ENCODE measurements around the gene MEGF9. TPM values are rescaled to one million over a fixed set of nuclear protein-coding genes. Genes with fewer than 3 reads are reported as not detected.

Gene MEGF9
- total and polyA plus RNA-seq, 12 donors, result 3.9 to 28.5 (median 19.7) TPM

DNA sequence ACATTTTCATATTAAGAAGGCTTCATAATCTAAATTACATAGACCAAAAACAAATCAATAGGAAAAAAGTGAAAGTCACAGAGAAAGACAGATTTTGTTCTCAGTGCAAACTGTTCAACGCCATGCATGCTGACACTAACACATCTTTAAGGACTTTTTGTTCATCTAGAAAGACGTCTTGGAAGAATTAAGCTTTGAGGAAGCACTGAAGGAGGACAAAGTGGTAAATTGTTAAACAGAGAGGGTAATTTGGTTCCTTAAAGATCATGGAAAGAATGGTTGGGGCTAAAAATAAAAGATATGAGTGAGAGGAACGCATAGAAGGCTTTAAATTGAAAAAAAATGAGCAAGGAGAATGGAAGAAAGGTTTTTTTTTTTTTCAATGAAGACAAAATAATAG lies 9.1 kb downstream of the MEGF9 start:
- WGBS, 4 donors, result 44 to 64% (median 54%) methylated on average over 3 of the region's 3 CpGs
- intact Hi-C loops (cut with DNase I), result no loop called here
- peaks cover 0 to 26% of the 10 kb centered on the region in 2 donors for H3K4me1 ChIP-seq (replicated peaks in 1 of 2)

DNA sequence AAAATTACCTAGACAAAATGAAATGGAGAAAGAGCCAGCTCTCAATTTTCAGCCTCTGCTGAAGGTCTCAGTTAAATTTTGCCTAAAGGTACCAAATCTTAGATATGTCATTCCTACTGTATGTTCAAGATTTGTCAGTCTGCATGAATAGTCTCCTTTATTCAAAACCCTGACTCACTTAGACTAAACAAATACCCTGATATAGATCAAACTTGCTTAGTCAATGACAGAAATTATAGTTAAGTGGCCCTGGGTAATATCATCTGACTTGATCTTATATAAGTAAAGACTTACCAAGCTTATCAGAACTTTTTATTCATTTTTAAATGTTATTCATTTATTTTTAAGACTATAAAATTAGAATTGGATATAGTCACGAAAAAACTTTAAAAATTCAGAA lies 12.2 kb downstream of the MEGF9 start:
- TF ChIP-seq POLR2A (IDR thresholded peaks at IDR 0.05) (no peak), CTCF (IDR thresholded peaks at IDR 0.05) (no peak)
- peaks cover 2 to 24% of the 10 kb centered on the region in 2 donors for H3K4me1 ChIP-seq (replicated peaks in 1 of 2)
- H3K9me3 ChIP-seq (replicated peaks in 1 of 3), result no peaks in the 10 kb centered on the region
- DNase-seq, result no peak
- H3K27ac ChIP-seq, result no peak overlapping the region
- no peaks in the 10 kb centered on the region for H3K27me3 ChIP-seq
- no peak overlapping the region for H3K4me3 ChIP-seq
- intact Hi-C loops (cut with DNase I), result no loop called here
- H3K36me3 ChIP-seq (replicated peaks in 1 of 2), result no peaks in the 10 kb centered on the region
- WGBS, 4 donors, result 88 to 95% (median 93%) methylated on average over 1 of the region's 1 CpG

More for the DNA sequence above, 9.1 kb downstream of the MEGF9 start:
- DNase-seq, result no peak
- H3K4me3 ChIP-seq, result no peak overlapping the region
- H3K27ac ChIP-seq, result no peak overlapping the region
- no peaks in the 10 kb centered on the region for H3K9me3 ChIP-seq (replicated peaks in 1 of 3)
- H3K27me3 ChIP-seq, result no peaks in the 10 kb centered on the region
- no peaks in the 10 kb centered on the region for H3K36me3 ChIP-seq (replicated peaks in 1 of 2)
- TF ChIP-seq CTCF (IDR thresholded peaks at IDR 0.05), result no peak
- no peak for TF ChIP-seq POLR2A (IDR thresholded peaks at IDR 0.05)

DNA sequence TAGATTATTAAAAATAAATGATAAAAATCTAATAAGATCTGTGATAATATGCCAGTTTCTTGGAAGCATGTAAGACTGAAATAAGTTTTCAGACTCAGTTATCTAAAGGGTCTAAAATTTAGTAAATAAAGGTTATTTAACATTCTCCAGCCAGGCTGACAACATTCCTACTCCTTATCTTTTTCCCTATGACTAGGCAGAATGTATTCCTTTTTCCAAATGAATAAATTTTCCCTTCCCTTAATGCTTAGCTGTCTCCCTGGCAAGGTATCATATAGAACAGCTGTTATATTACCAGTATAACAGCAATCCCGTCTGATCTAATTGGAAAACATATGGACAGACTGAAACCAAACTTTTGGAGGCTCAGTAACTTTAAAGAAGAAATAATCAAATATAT lies 13.0 kb downstream of the MEGF9 start:
- TF ChIP-seq CTCF (IDR thresholded peaks at IDR 0.05), result no peak
- no peak for TF ChIP-seq POLR2A (IDR thresholded peaks at IDR 0.05)
- no peak overlapping the region for H3K27ac ChIP-seq
- DNase-seq, result no peak
- peaks cover 9 to 32% of the 10 kb centered on the region in 2 donors for H3K4me1 ChIP-seq (replicated peaks in 1 of 2)
- intact Hi-C loops (cut with DNase I), result no loop called here
- H3K36me3 ChIP-seq (replicated peaks in 1 of 2), result no peaks in the 10 kb centered on the region
- H3K4me3 ChIP-seq, result no peak overlapping the region
- H3K9me3 ChIP-seq (replicated peaks in 1 of 3), result no peaks in the 10 kb centered on the region
- H3K27me3 ChIP-seq, result no peaks in the 10 kb centered on the region
- WGBS, 4 donors, result 77 to 93% (median 85%) methylated on average over 1 of the region's 1 CpG

GRCh38 chr9:120698766-120699165 lies 15.5 kb downstream of the MEGF9 start:
- WGBS, 4 donors, result 26 to 49% (median 44%) methylated on average over 2 of the region's 2 CpGs
- peaks cover 9 to 21% of the 10 kb centered on the region in 2 donors for H3K4me1 ChIP-seq (replicated peaks in 1 of 2)
- TF ChIP-seq CTCF (IDR thresholded peaks at IDR 0.05), result no peak
- no peak for TF ChIP-seq POLR2A (IDR thresholded peaks at IDR 0.05)

More at GRCh38 chr9:120698766-120699165, 15.5 kb downstream of the MEGF9 start:
- Histone ChIP-seq H3K4me3 (no peak overlapping the region), H3K27ac (no peak overlapping the region), H3K27me3 (no peaks in the 10 kb centered on the region), H3K9me3 (replicated peaks in 1 of 3) (no peaks in the 10 kb centered on the region), H3K36me3 (replicated peaks in 1 of 2) (no peaks in the 10 kb centered on the region)
- intact Hi-C loops (cut with DNase I), result no loop called here
- DNase-seq, result no peak

Measured in adrenal gland (tissue), 12 donors.